ENCODE results near the gene HOXD4. TPM values are rescaled to one million over a fixed set of nuclear protein-coding genes. Genes with fewer than 3 reads are reported as not detected.

Gene HOXD4
- total RNA-seq, 4 donors from 2014 or later: 0.29 to 1.4 TPM; not detected in 2

DNA sequence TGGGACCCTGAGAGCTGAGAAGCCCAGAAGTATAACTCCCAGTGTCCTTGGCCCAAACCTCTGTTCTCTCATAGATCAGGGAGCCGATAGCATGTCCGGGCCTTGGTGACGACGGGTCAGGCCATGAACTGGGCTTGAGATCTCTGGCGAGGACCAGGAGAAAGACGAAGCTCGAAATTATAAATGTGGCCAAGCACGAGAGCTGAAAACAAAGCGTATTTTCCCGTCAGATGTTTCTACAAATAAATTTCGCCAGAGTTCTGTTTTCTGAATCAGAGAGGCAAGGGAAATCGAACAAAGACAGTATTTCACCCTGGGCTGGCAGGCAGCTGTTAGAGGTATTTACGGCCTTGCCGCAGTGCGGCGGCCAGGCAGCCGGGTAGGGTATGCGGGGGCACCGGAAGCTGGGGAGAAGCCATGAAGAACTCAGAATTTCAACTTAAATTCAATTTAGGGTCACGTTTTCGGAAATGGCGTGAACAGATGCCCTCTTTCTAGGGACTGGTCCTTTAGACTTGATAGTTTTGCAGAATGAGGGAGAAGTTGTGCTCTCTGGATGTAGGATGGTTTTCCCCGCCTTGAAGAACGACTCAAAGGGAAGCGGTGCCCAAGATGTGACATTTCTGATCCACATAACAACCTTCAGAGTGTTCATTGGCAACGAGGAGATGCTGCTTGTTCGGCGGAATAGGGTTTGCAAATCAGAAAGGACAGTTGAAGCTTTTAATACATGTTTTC is 12.3 kb upstream of the HOXD4 start:
- ATAC-seq: no peak
- Histone ChIP-seq H3K9me3 (no peaks in the 10 kb centered on the region), H3K4me3 (peak overlapping the region; percentile 61 to 80 (median 74)), H3K36me3 (no peaks in the 10 kb centered on the region), H3K4me1 (peaks cover 17 to 22% of the 10 kb centered on the region in 2 donors), H3K27ac (peak overlapping the region; percentile 81 to 89 (median 86)), H3K27me3 (peaks cover 0 to 20% (median 19%) of the 10 kb centered on the region in 3 donors)
- no peak for TF ChIP-seq POLR2A (IDR thresholded peaks at IDR 0.05)
- TF ChIP-seq, protein P1, sequence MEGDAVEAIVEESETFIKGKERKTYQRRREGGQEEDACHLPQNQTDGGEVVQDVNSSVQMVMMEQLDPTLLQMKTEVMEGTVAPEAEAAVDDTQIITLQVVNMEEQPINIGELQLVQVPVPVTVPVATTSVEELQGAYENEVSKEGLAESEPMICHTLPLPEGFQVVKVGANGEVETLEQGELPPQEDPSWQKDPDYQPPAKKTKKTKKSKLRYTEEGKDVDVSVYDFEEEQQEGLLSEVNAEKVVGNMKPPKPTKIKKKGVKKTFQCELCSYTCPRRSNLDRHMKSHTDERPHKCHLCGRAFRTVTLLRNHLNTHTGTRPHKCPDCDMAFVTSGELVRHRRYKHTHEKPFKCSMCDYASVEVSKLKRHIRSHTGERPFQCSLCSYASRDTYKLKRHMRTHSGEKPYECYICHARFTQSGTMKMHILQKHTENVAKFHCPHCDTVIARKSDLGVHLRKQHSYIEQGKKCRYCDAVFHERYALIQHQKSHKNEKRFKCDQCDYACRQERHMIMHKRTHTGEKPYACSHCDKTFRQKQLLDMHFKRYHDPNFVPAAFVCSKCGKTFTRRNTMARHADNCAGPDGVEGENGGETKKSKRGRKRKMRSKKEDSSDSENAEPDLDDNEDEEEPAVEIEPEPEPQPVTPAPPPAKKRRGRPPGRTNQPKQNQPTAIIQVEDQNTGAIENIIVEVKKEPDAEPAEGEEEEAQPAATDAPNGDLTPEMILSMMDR (IDR thresholded peaks at IDR 0.05 in 4 of 5, conservative IDR thresholded peaks at IDR 0.05 in 1 of 5): no peak
- no peak for DNase-seq
- in situ Hi-C loops (cut with MboI; ENCODE audit: low sequenced_read_pairs in 4 of 4): loop anchor here in 3 of 4 donors (25.0 kb wide), 2 partner anchors 673 to 1023 kb away; no protein-coding TSS in a partner anchor
- intact Hi-C loops (cut with DNase I; ENCODE audit: low total_unique reads): no loop called here

DNA sequence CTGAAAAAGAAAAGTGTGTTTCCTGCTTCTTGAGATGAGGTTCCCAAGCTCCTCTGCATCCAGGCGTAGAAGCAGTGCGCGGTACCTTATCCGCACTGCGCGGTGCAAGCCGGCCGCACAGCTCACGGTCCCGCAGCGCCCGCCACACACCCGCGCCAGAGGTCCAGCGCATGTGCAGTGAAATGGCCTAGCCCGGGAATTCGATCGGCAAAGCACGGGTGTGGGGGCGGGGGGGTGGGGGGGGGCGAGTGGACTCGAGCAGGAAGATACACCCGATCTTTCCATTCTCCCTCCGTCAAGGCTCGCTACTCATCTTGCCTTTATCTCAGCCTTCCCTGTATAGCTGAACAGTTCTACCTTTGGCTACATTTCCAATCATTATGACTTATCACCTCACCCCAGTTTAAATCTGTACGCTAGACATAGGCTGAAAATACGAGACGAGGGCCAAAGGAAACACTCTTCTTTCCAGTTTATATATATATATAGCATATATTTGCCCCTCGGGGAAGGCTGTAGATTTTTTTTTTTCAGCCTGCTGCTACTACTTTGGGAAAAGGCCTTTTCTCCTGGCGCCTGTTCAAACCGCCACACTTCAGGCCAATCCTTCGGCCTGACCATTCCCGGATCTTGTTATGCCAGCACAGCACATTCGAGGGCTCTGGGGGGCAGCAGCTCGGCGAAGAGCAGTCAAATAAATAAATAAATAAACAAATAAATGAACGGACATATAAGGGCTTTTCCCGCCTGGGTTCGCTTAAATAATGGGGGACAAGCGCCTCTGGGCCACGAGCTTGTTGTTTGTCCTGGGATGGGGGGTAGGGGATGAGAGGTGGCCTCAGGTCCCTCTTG is 11.5 kb upstream of the HOXD4 start:
- H3K4me3 ChIP-seq: peak overlapping the region; percentile 61 to 80 (median 74)
- no peak for DNase-seq
- ATAC-seq: peak; percentile 18 to 19
- H3K27me3 ChIP-seq: peaks cover 0 to 20% (median 19%) of the 10 kb centered on the region in 3 donors
- H3K27ac ChIP-seq: peak overlapping the region; percentile 81 to 89 (median 86)
- peak in 1 of 2 donors; percentile 19 for TF ChIP-seq POLR2A (IDR thresholded peaks at IDR 0.05)
- TF ChIP-seq, protein P1 (IDR thresholded peaks at IDR 0.05 in 4 of 5, conservative IDR thresholded peaks at IDR 0.05 in 1 of 5): no peak
- in situ Hi-C loops (cut with MboI; ENCODE audit: low sequenced_read_pairs in 4 of 4) (loop anchor here in 3 of 4 donors (5.0 to 25.0 kb wide), 5 partner anchors 312 to 1022 kb away; no protein-coding TSS in a partner anchor), intact Hi-C loops (cut with DNase I; ENCODE audit: low total_unique reads) (loop anchor here (1.0 to 5.0 kb wide), 5 partner anchors 47 to 498 kb away; partner anchors contain the start of genes HOXD1 and MTX2)
- H3K36me3 ChIP-seq: no peaks in the 10 kb centered on the region
- H3K9me3 ChIP-seq: no peaks in the 10 kb centered on the region
- peaks cover 16 to 20% of the 10 kb centered on the region in 2 donors for H3K4me1 ChIP-seq

DNA sequence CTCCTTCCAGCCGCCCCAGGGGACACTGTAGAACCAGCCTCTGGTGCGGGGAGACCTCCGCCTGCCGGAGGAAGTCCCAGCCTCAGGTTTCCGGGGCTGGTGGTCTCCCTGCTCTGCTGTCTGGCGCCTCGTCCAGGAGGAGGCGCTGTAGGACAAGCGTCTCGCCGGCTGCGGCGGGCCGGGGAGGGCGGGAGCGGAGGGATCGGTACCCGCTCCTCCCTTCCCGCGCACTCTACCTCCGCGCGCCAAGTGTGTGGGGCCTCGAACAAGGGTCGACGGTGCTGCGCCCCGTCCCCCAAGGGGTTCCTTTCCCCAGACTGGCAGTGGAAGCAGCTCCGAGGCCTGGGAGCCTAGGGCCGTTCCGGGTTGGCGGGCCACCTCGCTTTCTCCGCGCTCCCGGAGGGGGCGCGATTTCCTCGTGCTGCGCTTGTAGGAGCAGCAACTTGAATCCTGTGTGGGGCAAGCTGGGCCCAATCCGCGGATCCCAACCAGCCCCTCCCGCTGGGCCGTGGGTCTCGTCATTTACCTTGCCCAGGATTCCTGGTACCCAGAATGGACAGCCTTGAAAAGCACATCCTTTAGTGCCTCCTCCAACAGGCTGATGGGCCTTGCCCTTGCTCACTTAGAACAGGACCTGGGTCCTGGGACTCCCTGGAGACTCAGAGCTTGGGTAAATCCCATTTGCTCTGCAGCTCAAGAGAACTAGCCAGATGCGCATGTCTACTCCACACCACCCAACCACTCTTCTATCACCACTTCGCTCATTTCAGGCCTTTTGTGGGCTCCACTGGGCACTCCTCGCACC is 10.6 kb upstream of the HOXD4 start:
- in situ Hi-C loops (cut with MboI; ENCODE audit: low sequenced_read_pairs in 4 of 4) (loop anchor here in 3 of 4 donors (5.0 to 25.0 kb wide), 5 partner anchors 312 to 1022 kb away; no protein-coding TSS in a partner anchor), intact Hi-C loops (cut with DNase I; ENCODE audit: low total_unique reads) (loop anchor here (1.0 to 5.0 kb wide), 5 partner anchors 47 to 498 kb away; partner anchors contain the start of genes HOXD1 and MTX2)
- Histone ChIP-seq H3K4me3 (peak overlapping the region; percentile 61 to 80 (median 74)), H3K36me3 (no peaks in the 10 kb centered on the region), H3K4me1 (peaks cover 11 to 12% of the 10 kb centered on the region in 2 donors), H3K27ac (peak overlapping the region; percentile 81 to 89 (median 86)), H3K27me3 (peaks cover 0 to 23% (median 20%) of the 10 kb centered on the region in 3 donors), H3K9me3 (no peaks in the 10 kb centered on the region)
- DNase-seq: peak in 1 of 2 donors; percentile 39
- peak; percentile 53 to 69 for ATAC-seq
- TF ChIP-seq POLR2A (IDR thresholded peaks at IDR 0.05): no peak
- TF ChIP-seq, protein P1 (IDR thresholded peaks at IDR 0.05 in 4 of 5, conservative IDR thresholded peaks at IDR 0.05 in 1 of 5): peak; percentile 86 to 95 (median 90)

DNA sequence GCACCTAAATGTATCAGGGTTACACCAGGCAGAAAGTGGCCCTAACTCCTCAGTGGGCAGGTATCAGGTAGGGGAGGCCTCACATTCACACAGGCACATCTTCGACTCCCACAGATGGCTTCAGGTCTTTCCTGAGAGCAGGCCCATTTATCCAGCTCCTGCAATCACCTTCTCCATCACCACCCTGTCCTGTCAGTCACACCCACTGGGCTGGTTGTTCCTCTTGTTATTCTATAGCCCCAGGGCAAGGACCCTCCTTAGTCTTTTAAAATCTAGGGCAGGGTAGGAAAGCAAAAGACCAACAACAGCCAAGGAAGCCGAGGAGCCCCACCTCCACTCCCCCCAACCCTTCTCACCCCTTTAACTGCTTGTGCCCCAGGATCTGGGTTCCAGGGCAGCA is 9.1 kb upstream of the HOXD4 start:
- no peaks in the 10 kb centered on the region for H3K36me3 ChIP-seq
- peaks cover 0 to 15% (median 14%) of the 10 kb centered on the region in 3 donors for H3K27me3 ChIP-seq
- H3K4me3 ChIP-seq: no peak overlapping the region
- peaks cover 6 to 12% of the 10 kb centered on the region in 2 donors for H3K4me1 ChIP-seq
- intact Hi-C loops (cut with DNase I; ENCODE audit: low total_unique reads): loop anchor here (5.0 kb wide), 1 partner anchor 45 kb away; the partner anchor contains the start of gene HOXD1
- H3K9me3 ChIP-seq: no peaks in the 10 kb centered on the region
- H3K27ac ChIP-seq: no peak overlapping the region
- ATAC-seq (no peak), DNase-seq (no peak)
- in situ Hi-C loops (cut with MboI; ENCODE audit: low sequenced_read_pairs in 4 of 4): loop anchor here in 3 of 4 donors (5.0 to 25.0 kb wide), 5 partner anchors 310 to 1020 kb away; no protein-coding TSS in a partner anchor
- TF ChIP-seq POLR2A (IDR thresholded peaks at IDR 0.05): no peak
- TF ChIP-seq, protein P1 (IDR thresholded peaks at IDR 0.05 in 4 of 5, conservative IDR thresholded peaks at IDR 0.05 in 1 of 5): no peak
